Muscle of leg (tissue), 11 donors: Measurements from ENCODE around the gene CDH4. TPM values are rescaled to one million over a fixed set of nuclear protein-coding genes. Genes with fewer than 3 reads are reported as not detected.

Experiments used
- DNase-seq: peaks from one replicate; pipeline ENCODE4 v3.0.0; 2013
- H3K27ac ChIP-seq: one replicate; pipeline ENCODE4 v1.5.1; 2013; ENCODE audit warnings: mild to moderate bottlenecking, low read length, control low read depth
- H3K27me3 ChIP-seq: one replicate; pipeline ENCODE4 v1.6.1; 2013; ENCODE audit warnings: low read length; ENCODE audit not compliant: control insufficient read depth, insufficient read depth
- H3K36me3 ChIP-seq: one replicate; pipeline ENCODE4 v1.6.1; 2013; ENCODE audit warnings: low read length; ENCODE audit not compliant: control insufficient read depth, insufficient read depth
- H3K4me1 ChIP-seq: one replicate; pipeline ENCODE4 v1.6.1; 2013; ENCODE audit warnings: low read length; ENCODE audit not compliant: control insufficient read depth, insufficient read depth
- H3K4me3 ChIP-seq: one replicate; pipeline ENCODE4 v1.5.1; 2013; ENCODE audit warnings: low read length, control low read depth
- H3K9me3 ChIP-seq: replicated peaks from 2 replicates; pipeline ENCODE4 v1.6.1; 2013; ENCODE audit warnings: low read depth, low read length; ENCODE audit not compliant: control insufficient read depth
- WGBS: methylation state at CpG from one replicate; pipeline ENCODE4 v1.1.5; 2013; ENCODE audit warnings: missing lambda C conversion rate; ENCODE audit not compliant: insufficient coverage; 5-methylcytosine and 5-hydroxymethylcytosine counted together
- polyA plus RNA-seq, 8 donors: library from polyadenylated mRNA; unstranded; fragments of 120-200 nt; gene quantifications; one replicate each; pipeline versions ENCODE4 v1.2.1 to v1.2.3, GENCODE V29; 2013; ENCODE audit warnings: inconsistent platforms in 1 of 8, low replicate concordance in 1 of 8; ENCODE audit not compliant: insufficient read length in 8 of 8, insufficient read depth in 1 of 8
- total RNA-seq: library from RNA; stranded (reverse); fragments of 120-200 nt; gene quantifications from one replicate; pipeline ENCODE4 v1.2.4, GENCODE V29; 2013

The CDH4 gene
- total and polyA plus RNA-seq, 9 donors: 0.66 to 1.4 (median 1.2) TPM

DNA sequence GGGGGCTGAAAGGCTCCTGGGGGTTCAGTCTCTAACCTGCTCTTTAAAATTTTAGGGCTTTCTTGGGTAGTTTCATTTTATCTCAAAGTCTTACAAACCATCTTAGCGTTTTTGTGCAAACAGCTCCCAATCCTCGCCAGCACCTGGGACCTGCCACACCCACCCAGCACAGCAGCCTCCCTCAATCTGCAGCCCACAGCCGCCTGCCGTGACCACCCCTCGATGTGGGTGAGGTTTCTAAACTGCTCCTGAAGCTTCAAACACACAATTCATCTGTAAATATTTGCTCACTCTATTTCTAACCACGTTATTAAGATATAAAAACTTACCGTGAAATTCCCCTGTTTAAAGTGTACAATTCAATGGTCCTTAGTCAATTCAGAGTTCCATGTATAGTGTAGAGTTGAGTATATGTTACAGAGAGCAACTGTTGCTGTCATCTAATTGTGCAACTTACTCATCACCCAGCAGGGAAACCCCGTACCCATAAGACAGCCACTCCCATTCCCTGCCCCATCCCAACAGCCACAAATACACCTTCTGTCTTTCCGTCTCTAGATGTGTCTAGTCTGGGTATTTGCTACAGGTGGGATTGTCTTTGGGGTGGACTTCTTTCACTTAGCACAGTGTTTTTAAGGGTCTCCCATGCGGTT, 432.6 kb downstream of the CDH4 start:
- no peak overlapping the region for H3K27ac ChIP-seq
- H3K4me1 ChIP-seq: peaks cover 4% of the 10 kb centered on the region
- H3K36me3 ChIP-seq: no peaks in the 10 kb centered on the region
- WGBS: 50% methylated on average over 2 of the region's 10 CpGs
- H3K9me3 ChIP-seq: no peaks in the 10 kb centered on the region
- peaks cover 37% of the 10 kb centered on the region for H3K27me3 ChIP-seq
- no peak overlapping the region for H3K4me3 ChIP-seq
- no peak for DNase-seq

DNA sequence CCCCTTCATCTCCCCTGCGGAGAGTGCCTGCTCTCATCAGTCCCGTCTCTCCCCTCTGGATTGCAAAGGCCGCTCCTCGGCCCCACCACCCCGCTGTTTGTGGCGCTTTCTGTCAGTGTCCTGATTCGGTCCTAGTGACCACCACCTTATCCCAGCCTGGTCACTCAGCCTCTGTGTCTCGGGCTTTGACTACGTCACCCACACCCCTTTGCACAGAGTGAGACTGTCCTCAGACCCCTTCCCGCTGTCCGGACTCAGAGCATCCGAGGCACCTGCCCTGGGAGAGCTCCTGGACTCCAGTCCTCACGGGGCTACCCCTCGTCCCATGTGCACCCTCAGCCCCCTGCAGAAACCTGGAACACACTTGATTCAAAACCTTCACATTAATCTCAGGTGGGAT, 433.4 kb downstream of the CDH4 start:
- no peaks in the 10 kb centered on the region for H3K9me3 ChIP-seq
- H3K4me1 ChIP-seq: peaks cover 4% of the 10 kb centered on the region
- no peaks in the 10 kb centered on the region for H3K36me3 ChIP-seq
- peaks cover 37% of the 10 kb centered on the region for H3K27me3 ChIP-seq
- 78% methylated on average over 14 of the region's 14 CpGs for WGBS
- DNase-seq: no peak
- H3K27ac ChIP-seq: no peak overlapping the region
- no peak overlapping the region for H3K4me3 ChIP-seq

DNA sequence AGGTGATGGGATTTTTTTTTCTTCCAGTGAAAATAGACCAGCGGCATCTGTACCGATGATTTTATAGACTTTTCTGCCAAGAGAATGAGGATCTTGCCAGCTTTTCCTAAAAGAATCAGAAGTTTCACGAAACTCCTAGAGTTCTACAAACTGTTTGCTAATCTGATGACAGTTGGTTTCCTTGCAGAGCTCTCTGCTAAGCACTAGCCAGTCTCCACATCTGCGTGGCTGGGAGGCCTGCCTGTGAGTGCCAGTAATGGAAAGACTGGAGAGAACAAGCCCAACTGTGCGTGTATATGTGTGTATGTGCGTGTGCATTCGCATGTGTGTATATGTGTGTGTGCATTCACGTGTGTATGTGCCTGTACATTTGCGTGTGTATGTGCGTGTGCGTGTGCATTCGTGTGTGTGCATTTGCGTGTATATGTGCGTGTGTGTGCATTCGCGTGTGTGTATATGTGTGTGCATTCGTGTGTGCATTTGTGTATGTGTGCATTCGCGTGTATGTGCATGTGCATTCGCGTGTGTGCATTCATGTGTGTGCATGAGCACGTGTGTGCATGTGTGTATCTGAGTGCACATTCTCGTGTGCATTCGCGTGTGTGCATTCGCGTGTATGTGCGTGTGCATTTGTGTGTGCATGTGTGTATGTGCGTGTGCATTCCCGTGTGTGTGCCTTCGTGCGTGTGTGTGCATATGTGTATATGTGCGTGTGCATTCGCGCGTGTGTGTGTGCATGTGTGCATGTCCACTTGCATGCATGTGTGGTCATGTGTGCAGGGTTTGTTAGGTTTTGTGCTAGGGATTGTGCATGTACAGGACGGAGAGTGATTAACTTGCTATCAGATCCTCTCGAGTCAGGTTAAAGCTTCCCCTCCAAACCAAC, 434.2 kb downstream of the CDH4 start:
- Histone ChIP-seq H3K4me1 (peaks cover 4% of the 10 kb centered on the region), H3K36me3 (no peaks in the 10 kb centered on the region), H3K27me3 (peaks cover 37% of the 10 kb centered on the region), H3K9me3 (no peaks in the 10 kb centered on the region), H3K27ac (no peak overlapping the region), H3K4me3 (no peak overlapping the region)
- 82% methylated on average over 31 of the region's 38 CpGs for WGBS
- DNase-seq: peak; percentile 57

DNA sequence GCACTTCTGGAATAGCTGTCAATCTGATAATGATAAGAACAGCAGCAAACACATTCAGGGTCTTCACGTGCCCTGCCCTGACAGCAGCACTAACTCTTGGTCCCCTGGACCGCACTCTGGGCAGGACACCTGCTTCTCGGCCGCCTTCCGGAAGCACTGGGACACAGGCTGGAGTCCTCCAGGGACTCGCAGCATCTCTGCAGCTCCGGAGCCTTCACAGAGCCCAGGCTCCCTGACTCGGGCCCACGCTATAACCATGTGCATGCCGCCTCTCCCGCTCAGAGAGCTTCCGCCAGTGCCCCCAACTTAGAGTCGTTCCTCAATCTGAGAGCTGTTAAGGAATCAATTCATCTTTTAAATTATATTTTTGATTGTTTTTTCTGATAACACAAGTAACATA, 436.4 kb downstream of the CDH4 start:
- H3K27me3 ChIP-seq: peaks cover 28% of the 10 kb centered on the region
- no peaks in the 10 kb centered on the region for H3K36me3 ChIP-seq
- H3K4me1 ChIP-seq: no peaks in the 10 kb centered on the region
- no peak overlapping the region for H3K4me3 ChIP-seq
- H3K9me3 ChIP-seq: no peaks in the 10 kb centered on the region
- WGBS: 76% methylated on average over 9 of the region's 13 CpGs
- no peak overlapping the region for H3K27ac ChIP-seq
- DNase-seq: no peak

DNA sequence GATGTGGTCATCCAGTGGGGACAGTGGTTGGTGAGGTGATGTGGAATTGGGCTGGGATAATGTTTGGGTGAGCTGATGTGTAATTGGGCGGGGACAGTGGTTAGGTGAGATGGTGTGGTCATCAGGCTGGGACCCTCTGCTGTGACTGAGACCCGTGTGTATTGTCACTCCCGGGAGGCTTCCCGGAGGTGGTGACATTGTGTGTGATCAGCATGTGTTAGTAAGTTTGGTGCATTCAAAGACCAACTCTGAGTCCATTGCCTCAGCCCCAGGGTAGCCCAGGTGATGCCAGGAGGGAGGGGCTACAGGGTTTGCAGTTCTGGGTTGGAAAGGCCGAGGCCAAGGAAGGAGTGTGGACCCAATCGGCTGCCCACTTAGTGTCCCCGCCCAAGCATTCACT, 438.1 kb downstream of the CDH4 start:
- Histone ChIP-seq H3K27me3 (peaks cover 17% of the 10 kb centered on the region), H3K36me3 (no peaks in the 10 kb centered on the region), H3K9me3 (no peaks in the 10 kb centered on the region), H3K4me1 (no peaks in the 10 kb centered on the region), H3K4me3 (no peak overlapping the region), H3K27ac (no peak overlapping the region)
- WGBS: 91% methylated on average over 7 of the region's 7 CpGs
- no peak for DNase-seq

DNA sequence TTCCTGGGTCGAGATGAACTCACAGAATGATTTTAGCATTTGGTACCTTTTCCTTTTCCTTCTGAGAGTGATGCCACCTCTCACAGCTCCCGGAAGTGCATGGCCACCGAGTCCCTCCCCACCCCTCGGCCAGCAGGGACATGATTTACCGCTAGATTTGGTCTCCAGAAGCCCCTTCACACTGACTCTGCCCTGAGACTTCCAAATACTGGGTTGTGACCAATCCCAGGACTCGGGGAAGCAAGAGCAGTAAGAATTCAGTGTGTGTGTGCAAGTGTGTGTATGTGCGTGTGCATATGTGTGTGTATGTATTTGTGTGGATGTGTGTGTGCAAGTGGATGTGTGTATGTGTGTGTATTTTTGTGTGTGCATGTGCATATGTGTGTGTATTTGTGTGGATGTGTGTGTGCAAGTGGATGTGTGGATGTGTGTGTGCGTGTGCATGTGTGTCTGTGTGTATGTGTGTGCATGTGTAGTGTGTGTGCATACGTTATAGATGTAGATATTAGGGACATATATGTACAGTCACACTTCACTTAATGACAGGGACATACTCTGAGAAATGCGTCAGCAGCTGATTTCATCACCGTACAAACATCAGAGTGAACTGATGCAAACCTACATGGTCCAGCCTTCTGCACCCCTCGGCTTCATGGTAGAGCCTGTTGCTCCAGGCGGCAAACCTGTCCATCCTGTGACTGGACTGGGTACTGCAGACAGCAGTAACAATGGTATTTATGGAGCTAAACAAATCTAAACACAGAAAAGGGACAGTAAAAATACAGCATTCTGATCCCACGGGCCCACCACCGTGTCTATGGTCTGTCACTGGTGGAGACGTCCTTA, 439.2 kb downstream of the CDH4 start:
- Histone ChIP-seq H3K36me3 (no peaks in the 10 kb centered on the region), H3K4me1 (no peaks in the 10 kb centered on the region), H3K27me3 (peaks cover 13% of the 10 kb centered on the region), H3K4me3 (no peak overlapping the region), H3K27ac (no peak overlapping the region), H3K9me3 (no peaks in the 10 kb centered on the region)
- DNase-seq: no peak
- 70% methylated on average over 9 of the region's 16 CpGs for WGBS

DNA sequence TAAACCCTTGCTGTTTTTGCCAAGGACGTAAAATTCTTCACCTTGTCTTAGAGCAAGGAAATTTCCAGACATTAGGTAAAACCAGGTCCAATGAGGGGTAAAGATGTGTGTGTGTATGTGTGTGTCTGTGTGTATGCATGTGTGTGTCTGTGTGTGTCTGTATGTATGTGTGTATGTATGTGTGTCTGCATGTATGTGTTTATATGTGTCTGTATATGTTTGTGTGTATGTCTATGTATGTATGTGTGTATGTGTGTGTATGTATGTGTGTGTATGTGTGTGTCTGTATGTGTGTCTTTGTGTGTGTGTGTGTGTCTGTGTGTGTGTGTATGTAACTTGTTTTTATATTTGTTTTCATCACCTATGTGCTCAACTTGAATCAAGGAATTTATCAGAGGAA, 439.9 kb downstream of the CDH4 start:
- Histone ChIP-seq H3K9me3 (no peaks in the 10 kb centered on the region), H3K4me3 (no peak overlapping the region), H3K4me1 (no peaks in the 10 kb centered on the region), H3K27me3 (peaks cover 13% of the 10 kb centered on the region), H3K27ac (no peak overlapping the region), H3K36me3 (no peaks in the 10 kb centered on the region)
- WGBS: 80% methylated on average over 1 of the region's 1 CpG
- DNase-seq: no peak

DNA sequence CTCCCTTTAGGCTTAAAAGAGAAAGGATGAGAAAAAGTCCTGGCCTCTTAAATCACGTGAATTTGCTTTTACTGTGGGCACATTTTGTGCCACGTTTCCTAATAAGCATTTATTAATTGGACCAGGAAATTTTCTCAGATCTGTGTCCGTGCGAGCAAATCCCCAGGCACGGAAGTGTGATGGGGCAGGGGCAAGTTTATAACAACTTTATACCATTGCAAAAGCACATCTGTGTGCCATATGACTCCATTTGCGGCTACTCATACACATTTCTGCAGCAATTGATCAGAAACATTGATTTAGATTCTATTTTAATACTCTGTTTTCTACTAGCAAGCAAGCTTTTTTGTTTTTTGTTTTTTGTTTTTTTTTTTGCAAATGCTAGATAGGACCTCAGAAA, 440.4 kb downstream of the CDH4 start:
- peaks cover 13% of the 10 kb centered on the region for H3K27me3 ChIP-seq
- H3K36me3 ChIP-seq: no peaks in the 10 kb centered on the region
- WGBS: 69% methylated on average over 2 of the region's 6 CpGs
- H3K27ac ChIP-seq: no peak overlapping the region
- H3K4me1 ChIP-seq: no peaks in the 10 kb centered on the region
- H3K9me3 ChIP-seq: no peaks in the 10 kb centered on the region
- no peak for DNase-seq
- H3K4me3 ChIP-seq: no peak overlapping the region

DNA sequence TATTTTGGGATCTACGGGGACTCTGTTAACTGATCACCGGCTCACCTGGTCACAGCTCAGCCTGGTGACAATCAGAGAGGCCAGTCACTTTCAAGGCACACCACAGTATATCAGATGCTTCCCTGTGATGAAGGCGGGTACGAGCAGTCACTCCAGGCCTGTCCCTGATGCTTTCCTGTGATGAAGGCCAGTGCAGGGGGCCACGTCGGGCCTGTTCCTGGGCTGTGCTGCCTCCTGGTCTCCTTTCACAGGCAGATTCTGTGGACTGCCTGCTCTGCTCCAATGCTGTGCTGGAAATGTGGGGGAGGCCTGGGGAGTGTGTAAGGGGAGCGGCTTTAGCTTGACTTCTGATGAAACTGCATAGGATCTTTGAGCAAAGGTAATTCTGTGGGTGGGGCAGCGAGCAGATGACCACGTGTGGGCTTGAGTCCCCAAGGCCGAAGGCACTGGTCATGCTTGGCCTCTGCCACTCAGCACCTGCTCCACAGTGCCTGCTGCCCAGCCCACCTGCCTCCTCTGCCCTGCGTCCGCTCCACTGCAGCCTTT, 441.1 kb downstream of the CDH4 start:
- no peaks in the 10 kb centered on the region for H3K4me1 ChIP-seq
- no peaks in the 10 kb centered on the region for H3K9me3 ChIP-seq
- no peak overlapping the region for H3K4me3 ChIP-seq
- no peaks in the 10 kb centered on the region for H3K36me3 ChIP-seq
- no peak for DNase-seq
- 51% methylated on average over 9 of the region's 12 CpGs for WGBS
- H3K27me3 ChIP-seq: peaks cover 13% of the 10 kb centered on the region
- H3K27ac ChIP-seq: no peak overlapping the region

DNA sequence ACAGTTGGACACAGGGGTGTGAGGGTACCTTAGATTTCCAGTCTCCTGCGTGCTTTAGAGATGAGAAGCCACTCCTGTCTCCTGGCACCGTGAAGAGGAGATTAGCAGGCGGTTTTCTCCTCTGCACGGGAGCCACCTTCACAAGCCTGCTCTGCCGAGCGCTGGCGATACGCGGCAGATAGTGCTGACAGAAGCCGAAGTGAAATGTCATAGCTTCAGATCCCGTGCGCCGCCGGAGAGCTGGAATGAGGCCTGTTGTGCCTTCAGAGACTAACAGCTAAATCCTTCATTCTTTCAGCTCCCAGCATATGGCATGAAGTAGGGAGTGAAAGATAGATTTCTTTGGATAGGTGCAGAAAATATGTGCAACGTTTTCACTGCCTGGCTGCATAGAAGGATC, 442.6 kb downstream of the CDH4 start:
- no peak overlapping the region for H3K4me3 ChIP-seq
- peaks cover 8% of the 10 kb centered on the region for H3K27me3 ChIP-seq
- no peaks in the 10 kb centered on the region for H3K9me3 ChIP-seq
- no peak overlapping the region for H3K27ac ChIP-seq
- H3K4me1 ChIP-seq: peaks cover 7% of the 10 kb centered on the region
- WGBS: 21% methylated on average over 11 of the region's 15 CpGs
- no peak for DNase-seq
- no peaks in the 10 kb centered on the region for H3K36me3 ChIP-seq
